Stimulated activated CD8-positive, alpha-beta memory T cell treated with anti-CD3 and anti-CD28 coated beads, Interleukin-7, amount 100 ng/mL, for 48 hours (primary cell): Measurements from ENCODE around the gene BOK.

ENCODE experiments used
- DNase-seq, 2 donors: peaks; one replicate each; pipeline ENCODE4 v3.0.0-alpha.2; 2020; ENCODE audit warnings: low read depth in 1 of 2; ENCODE audit errors: extremely low read depth in 1 of 2

BOK gene

GRCh38 chr2:241595600-241596140 lies 37.1 kb downstream of the BOK start:
- no peak for DNase-seq

GRCh38 chr2:241597561-241597960 lies 39.0 kb downstream of the BOK start:
- no peak for DNase-seq

- DNase-seq, result no peak
These were observed 39.5 kb downstream of the BOK start for GRCh38 chr2:241598061-241598460.

GRCh38 chr2:241598487-241598886 lies 39.9 kb downstream of the BOK start:
- DNase-seq, result no peak

GRCh38 chr2:241599615-241600014 lies 41.1 kb downstream of the BOK start:
- DNase-seq, result no peak

GRCh38 chr2:241601841-241602240 lies 43.3 kb downstream of the BOK start:
- DNase-seq, result no peak

GRCh38 chr2:241602720-241603119 lies 44.2 kb downstream of the BOK start:
- no peak for DNase-seq

GRCh38 chr2:241603686-241604085 lies 45.1 kb downstream of the BOK start:
- DNase-seq, result no peak

GRCh38 chr2:241606186-241606585 lies 47.6 kb downstream of the BOK start:
- DNase-seq, result no peak

GRCh38 chr2:241607162-241607885 lies 48.8 kb downstream of the BOK start:
- DNase-seq, result no peak

- no peak for DNase-seq
These were observed 50.3 kb downstream of the BOK start for GRCh38 chr2:241608881-241609280.

- peak; percentile 85 to 89 for DNase-seq
These were observed 51.6 kb downstream of the BOK start for GRCh38 chr2:241609859-241610793.

GRCh38 chr2:241611062-241611461 lies 52.5 kb downstream of the BOK start:
- no peak for DNase-seq

- DNase-seq, result no peak
These were observed 53.8 kb downstream of the BOK start for GRCh38 chr2:241612156-241613016.

- no peak for DNase-seq
These were observed 54.7 kb downstream of the BOK start for GRCh38 chr2:241613017-241613780.

- no peak for DNase-seq
These were observed 56.5 kb downstream of the BOK start for GRCh38 chr2:241615041-241615440.

GRCh38 chr2:241615522-241616052 lies 57.0 kb downstream of the BOK start:
- no peak for DNase-seq

- DNase-seq, result no peak
These were observed 57.9 kb downstream of the BOK start for GRCh38 chr2:241616168-241617125.
